GM23338 (cell line): ENCODE results near the gene UBAC1.

Experiments used
- TF ChIP-seq, protein P1 (sequence below): IDR thresholded peaks from one replicate; pipeline ENCODE4 v1.6.1; 2018; ENCODE audit warnings: antibody characterized with exemption; ENCODE audit not compliant: unreplicated experiment
- TF ChIP-seq, protein P2 (sequence below), 2 experiments: fragments of 200-600 bp in 1 of 2; sonication (generic) in 1 of 2; conservative IDR thresholded peaks; 2 replicates each; pipeline versions ENCODE4 v1.5.1 to v1.6.1; 2016 to 2017; ENCODE audit warnings: antibody characterized with exemption in 2 of 2, low read depth in 2 of 2, mild to moderate bottlenecking in 2 of 2, moderate library complexity in 1 of 2

- TF ChIP-seq, protein P1, sequence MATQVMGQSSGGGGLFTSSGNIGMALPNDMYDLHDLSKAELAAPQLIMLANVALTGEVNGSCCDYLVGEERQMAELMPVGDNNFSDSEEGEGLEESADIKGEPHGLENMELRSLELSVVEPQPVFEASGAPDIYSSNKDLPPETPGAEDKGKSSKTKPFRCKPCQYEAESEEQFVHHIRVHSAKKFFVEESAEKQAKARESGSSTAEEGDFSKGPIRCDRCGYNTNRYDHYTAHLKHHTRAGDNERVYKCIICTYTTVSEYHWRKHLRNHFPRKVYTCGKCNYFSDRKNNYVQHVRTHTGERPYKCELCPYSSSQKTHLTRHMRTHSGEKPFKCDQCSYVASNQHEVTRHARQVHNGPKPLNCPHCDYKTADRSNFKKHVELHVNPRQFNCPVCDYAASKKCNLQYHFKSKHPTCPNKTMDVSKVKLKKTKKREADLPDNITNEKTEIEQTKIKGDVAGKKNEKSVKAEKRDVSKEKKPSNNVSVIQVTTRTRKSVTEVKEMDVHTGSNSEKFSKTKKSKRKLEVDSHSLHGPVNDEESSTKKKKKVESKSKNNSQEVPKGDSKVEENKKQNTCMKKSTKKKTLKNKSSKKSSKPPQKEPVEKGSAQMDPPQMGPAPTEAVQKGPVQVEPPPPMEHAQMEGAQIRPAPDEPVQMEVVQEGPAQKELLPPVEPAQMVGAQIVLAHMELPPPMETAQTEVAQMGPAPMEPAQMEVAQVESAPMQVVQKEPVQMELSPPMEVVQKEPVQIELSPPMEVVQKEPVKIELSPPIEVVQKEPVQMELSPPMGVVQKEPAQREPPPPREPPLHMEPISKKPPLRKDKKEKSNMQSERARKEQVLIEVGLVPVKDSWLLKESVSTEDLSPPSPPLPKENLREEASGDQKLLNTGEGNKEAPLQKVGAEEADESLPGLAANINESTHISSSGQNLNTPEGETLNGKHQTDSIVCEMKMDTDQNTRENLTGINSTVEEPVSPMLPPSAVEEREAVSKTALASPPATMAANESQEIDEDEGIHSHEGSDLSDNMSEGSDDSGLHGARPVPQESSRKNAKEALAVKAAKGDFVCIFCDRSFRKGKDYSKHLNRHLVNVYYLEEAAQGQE: no peak
- TF ChIP-seq, protein P2, sequence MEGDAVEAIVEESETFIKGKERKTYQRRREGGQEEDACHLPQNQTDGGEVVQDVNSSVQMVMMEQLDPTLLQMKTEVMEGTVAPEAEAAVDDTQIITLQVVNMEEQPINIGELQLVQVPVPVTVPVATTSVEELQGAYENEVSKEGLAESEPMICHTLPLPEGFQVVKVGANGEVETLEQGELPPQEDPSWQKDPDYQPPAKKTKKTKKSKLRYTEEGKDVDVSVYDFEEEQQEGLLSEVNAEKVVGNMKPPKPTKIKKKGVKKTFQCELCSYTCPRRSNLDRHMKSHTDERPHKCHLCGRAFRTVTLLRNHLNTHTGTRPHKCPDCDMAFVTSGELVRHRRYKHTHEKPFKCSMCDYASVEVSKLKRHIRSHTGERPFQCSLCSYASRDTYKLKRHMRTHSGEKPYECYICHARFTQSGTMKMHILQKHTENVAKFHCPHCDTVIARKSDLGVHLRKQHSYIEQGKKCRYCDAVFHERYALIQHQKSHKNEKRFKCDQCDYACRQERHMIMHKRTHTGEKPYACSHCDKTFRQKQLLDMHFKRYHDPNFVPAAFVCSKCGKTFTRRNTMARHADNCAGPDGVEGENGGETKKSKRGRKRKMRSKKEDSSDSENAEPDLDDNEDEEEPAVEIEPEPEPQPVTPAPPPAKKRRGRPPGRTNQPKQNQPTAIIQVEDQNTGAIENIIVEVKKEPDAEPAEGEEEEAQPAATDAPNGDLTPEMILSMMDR (conservative IDR thresholded peaks at IDR 0.05; ENCODE audit: low read depth in 2 of 2): no peak
Observed at GRCh38 chr9:135906291-135907005, 54.7 kb downstream of the UBAC1 start.
